Lung (tissue), 12 donors: Measurements from ENCODE around the gene SHOX. TPM values are rescaled to one million over a fixed set of nuclear protein-coding genes. Genes with fewer than 3 reads are reported as not detected.
"Not testable (repeated sequence)": the region's sequence is repeated elsewhere in the genome, so short reads cannot be mapped to it uniquely, and the experiment has no call there.

Experiments
- ATAC-seq: fragments of 200-7000 bp; cut with Tn5 transposase; one replicate; pipeline ENCODE4 v1.9.1; 2020; ENCODE audit warnings: moderate number of reproducible peaks; ENCODE audit not compliant: insufficient read depth, low FRiP score
- DNase-seq, 3 donors: peaks; one replicate each; pipeline ENCODE4 v3.0.0-alpha.2; 2013 to 2017
- H3K27ac ChIP-seq, 2 donors: one replicate each; pipeline ENCODE4 v1.5.1; 2013; ENCODE audit warnings: mild to moderate bottlenecking in 2 of 2, moderate library complexity in 2 of 2, control low read depth in 1 of 2, inconsistent platforms in 1 of 2, low read depth in 1 of 2, low read length in 1 of 2
- H3K27me3 ChIP-seq, 3 donors: one replicate each; pipeline ENCODE4 v1.5.1; 2013; ENCODE audit warnings: low read length in 2 of 3; ENCODE audit not compliant: control insufficient read depth in 3 of 3, insufficient read depth in 3 of 3
- H3K36me3 ChIP-seq, 4 donors: one replicate each; pipeline ENCODE4 v1.5.1; 2013; ENCODE audit warnings: low read length in 4 of 4, mild to moderate bottlenecking in 1 of 4, moderate library complexity in 1 of 4; ENCODE audit not compliant: control insufficient read depth in 4 of 4, insufficient read depth in 4 of 4
- H3K4me1 ChIP-seq, 5 donors: one replicate each; pipeline ENCODE4 v1.5.1; 2013; ENCODE audit warnings: low read length in 5 of 5, mild to moderate bottlenecking in 2 of 5, moderate library complexity in 1 of 5; ENCODE audit not compliant: control insufficient read depth in 5 of 5, insufficient read depth in 5 of 5
- H3K4me3 ChIP-seq: one replicate; pipeline ENCODE4 v1.5.1; 2013; ENCODE audit warnings: mild to moderate bottlenecking, control low read depth, moderate library complexity
- H3K9ac ChIP-seq, 2 donors: one replicate each; pipeline ENCODE4 v1.5.1; 2013; ENCODE audit warnings: low read length in 2 of 2, control low read depth in 1 of 2; ENCODE audit not compliant: insufficient read depth in 1 of 2
- H3K9me3 ChIP-seq, 4 donors: one replicate each; pipeline ENCODE4 v1.5.1; 2013; ENCODE audit warnings: low read length in 3 of 4, mild to moderate bottlenecking in 1 of 4, moderate library complexity in 1 of 4; ENCODE audit not compliant: control insufficient read depth in 4 of 4, insufficient read depth in 3 of 4
- CTCF ChIP-seq: IDR thresholded peaks from 2 replicates; pipeline ENCODE4 v1.5.1; 2012; ENCODE audit warnings: mild to moderate bottlenecking; ENCODE audit errors: control extremely low read depth, extremely low read depth
- WGBS, 2 donors: extraction: QIAGEN DNeasy Blood & Tissue Kit; methylation state at CpG; one replicate each; pipeline ENCODE4 v1.1.7; 2013; 5-methylcytosine and 5-hydroxymethylcytosine counted together
- polyA plus RNA-seq, 2 donors: library from polyadenylated mRNA; stranded (reverse); fragments of 200-250 nt; gene quantifications; one replicate each; pipeline ENCODE4 v1.2.1, GENCODE V29; 2013
- total RNA-seq, 2 donors: library from RNA; depleted of rRNA in 1 of 2; stranded (reverse); fragments of >200 nt in 1 of 2; gene quantifications; one replicate each; pipeline ENCODE4 v1.2.1, GENCODE V29; 2014 to 2021
- donor health status: control.
- donor health status: control.
- donor health status: Bipolar disorder and iron deficiency.
- donor health status: healthy.
- donor health status: DM: yes; HTN: yes; CAD: no.

Gene SHOX
- total and polyA plus RNA-seq, 4 donors, result not detected

GRCh38 chrX:614136-614535 lies 16.5 kb upstream of the SHOX start:
- Histone ChIP-seq H3K4me3 (no peak overlapping the region), H3K4me1 (no peaks in the 10 kb centered on the region), H3K27ac (no peak overlapping the region), H3K27me3 (peaks cover 0 to 7% (median 0%) of the 10 kb centered on the region in 3 donors), H3K9me3 (peaks cover 0 to 14% (median 9%) of the 10 kb centered on the region in 4 donors), H3K9ac (no peak overlapping the region), H3K36me3 (no peaks in the 10 kb centered on the region)
- 87 to 94% methylated on average over 5 of the region's 5 CpGs for WGBS, 2 donors
- ATAC-seq (no peak), DNase-seq (no peak)
- TF ChIP-seq CTCF, result no peak

- Histone ChIP-seq H3K4me1 (no peaks in the 10 kb centered on the region), H3K36me3 (no peaks in the 10 kb centered on the region), H3K9me3 (peaks cover 0 to 10% (median 0%) of the 10 kb centered on the region in 4 donors), H3K9ac (no peak overlapping the region), H3K27me3 (peaks cover 3 to 22% (median 20%) of the 10 kb centered on the region in 3 donors), H3K4me3 (no peak overlapping the region), H3K27ac (no peak overlapping the region)
- no peak for TF ChIP-seq CTCF
- WGBS, 2 donors, result 41 to 56% methylated on average over 7 of the region's 7 CpGs
- DNase-seq (no peak), ATAC-seq (no peak)
Observed at GRCh38 chrX:617401-617800, 13.2 kb upstream of the SHOX start.

GRCh38 chrX:617891-618290 lies 12.7 kb upstream of the SHOX start:
- H3K36me3 ChIP-seq, result no peaks in the 10 kb centered on the region
- peaks cover 3 to 27% (median 20%) of the 10 kb centered on the region in 3 donors for H3K27me3 ChIP-seq
- WGBS, 2 donors, result 63 to 77% methylated on average over 8 of the region's 8 CpGs
- H3K9me3 ChIP-seq, result peaks cover 0 to 8% (median 0%) of the 10 kb centered on the region in 4 donors
- no peak for TF ChIP-seq CTCF
- H3K27ac ChIP-seq, result no peak overlapping the region
- H3K4me1 ChIP-seq, result no peaks in the 10 kb centered on the region
- DNase-seq, result no peak
- ATAC-seq, result no peak
- no peak overlapping the region for H3K4me3 ChIP-seq
- no peak overlapping the region for H3K9ac ChIP-seq

GRCh38 chrX:618304-618703 lies 12.3 kb upstream of the SHOX start:
- H3K27me3 ChIP-seq, result peaks cover 4 to 31% (median 20%) of the 10 kb centered on the region in 3 donors
- not testable (repeated sequence) for ATAC-seq, H3K36me3 ChIP-seq, H3K4me1 ChIP-seq, H3K27ac ChIP-seq, H3K9ac ChIP-seq, DNase-seq, H3K9me3 ChIP-seq, H3K4me3 ChIP-seq
